Activated CD8-positive, alpha-beta memory T cell treated with anti-CD3 and anti-CD28 coated beads for 4 hours (primary cell): Measurements from ENCODE around the gene RNF227.
"Not testable (repeated sequence)": the region's sequence is repeated elsewhere in the genome, so short reads cannot be mapped to it uniquely, and the experiment has no call there.

Experiments used
- DNase-seq, 2 donors: peaks; one replicate each; pipeline ENCODE4 v3.0.0-alpha.2; 2020; ENCODE audit warnings: low read depth in 2 of 2

RNF227 gene

DNA sequence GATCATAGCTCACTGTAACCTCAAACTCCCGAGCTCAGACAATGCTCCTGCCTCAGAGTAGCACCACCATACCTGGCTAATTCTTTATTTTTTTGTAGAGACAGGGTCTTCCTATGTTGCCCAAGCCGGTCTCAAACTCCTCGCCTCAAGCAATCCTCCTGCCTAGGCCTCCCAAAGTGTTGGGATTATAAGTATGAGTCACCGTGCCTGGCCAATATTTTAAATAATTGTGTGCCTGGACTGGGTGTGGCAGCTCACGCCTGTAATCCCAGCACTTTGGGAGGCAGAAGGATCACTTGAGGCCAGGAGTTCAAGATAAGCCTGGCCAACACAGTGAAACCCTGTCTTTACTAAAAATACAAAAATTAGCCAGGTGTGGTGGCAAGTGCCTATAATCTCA lies 51.7 kb downstream of the RNF227 start:
- DNase-seq: not testable (repeated sequence)
